Liver (tissue), 9 donors: ENCODE data around the gene MAP7D1. TPM values are rescaled to one million over a fixed set of nuclear protein-coding genes. Genes with fewer than 3 reads are reported as not detected.

Source experiments
- DNase-seq: peaks from one replicate; pipeline ENCODE4 v3.0.0-alpha.2; 2017; ENCODE audit warnings: low spot score
- H3K27ac ChIP-seq, 2 donors: one replicate each; pipeline ENCODE4 v1.7.0; 2013; ENCODE audit warnings: inconsistent platforms in 2 of 2, low read length in 2 of 2, control low read depth in 1 of 2, low read depth in 1 of 2, mild to moderate bottlenecking in 1 of 2
- H3K27me3 ChIP-seq, 4 donors: one replicate each; pipeline versions ENCODE4 v1.6.1 to v1.7.0; 2013; ENCODE audit warnings: low read length in 3 of 4, inconsistent platforms in 1 of 4, mild to moderate bottlenecking in 1 of 4, moderate library complexity in 1 of 4; ENCODE audit not compliant: control insufficient read depth in 4 of 4, insufficient read depth in 4 of 4
- H3K36me3 ChIP-seq, 4 donors: one replicate each; pipeline versions ENCODE4 v1.6.1 to v1.7.0; 2013; ENCODE audit warnings: low read length in 3 of 4, mild to moderate bottlenecking in 3 of 4, low read depth in 1 of 4, moderate library complexity in 1 of 4; ENCODE audit not compliant: control insufficient read depth in 4 of 4, insufficient read depth in 3 of 4
- H3K4me1 ChIP-seq, 4 donors: one replicate each; pipeline versions ENCODE4 v1.6.1 to v1.7.0; 2013; ENCODE audit warnings: low read length in 3 of 4, mild to moderate bottlenecking in 3 of 4, moderate library complexity in 1 of 4; ENCODE audit not compliant: control insufficient read depth in 4 of 4, insufficient read depth in 4 of 4
- H3K4me3 ChIP-seq, 3 donors: one replicate each; pipeline versions ENCODE4 v1.6.1 to v1.7.0; 2013; ENCODE audit warnings: low read length in 3 of 3, control low read depth in 1 of 3, low read depth in 1 of 3, mild to moderate bottlenecking in 1 of 3
- H3K9ac ChIP-seq, 2 donors: one replicate each; pipeline ENCODE4 v1.7.0; 2013; ENCODE audit warnings: low read length in 2 of 2, mild to moderate bottlenecking in 2 of 2, moderate library complexity in 2 of 2, control low read depth in 1 of 2, low read depth in 1 of 2
- H3K9me3 ChIP-seq, 4 donors: one replicate each; pipeline versions ENCODE4 v1.6.1 to v1.7.0; 2013; ENCODE audit warnings: low read length in 3 of 4; ENCODE audit not compliant: control insufficient read depth in 4 of 4
- ATF3 ChIP-seq: IDR thresholded peaks from 2 replicates; pipeline ENCODE4 v1.6.1; 2016; ENCODE audit warnings: antibody characterized with exemption
- CTCF ChIP-seq: fragments of 150-350 bp; IDR thresholded peaks from 2 replicates; pipeline ENCODE4 v1.5.1; 2017; ENCODE audit warnings: improper control_type of control experiment, low read depth, low read length; ENCODE audit not compliant: missing input control
- EGR1 ChIP-seq, 2 donors: IDR thresholded peaks; 2 replicates each; pipeline ENCODE4 v1.6.1; 2016 to 2018; ENCODE audit warnings: antibody characterized with exemption in 2 of 2, low read depth in 2 of 2
- FOXA1 ChIP-seq: IDR thresholded peaks from 2 replicates; pipeline ENCODE4 v1.6.1; 2016; ENCODE audit warnings: antibody characterized with exemption
- FOXA2 ChIP-seq: IDR thresholded peaks from 2 replicates; pipeline ENCODE4 v1.6.1; 2016; ENCODE audit warnings: antibody characterized with exemption
- HNF4G ChIP-seq: IDR thresholded peaks from 2 replicates; pipeline ENCODE4 v1.6.1; 2016; ENCODE audit warnings: antibody characterized with exemption
- JUND ChIP-seq, 2 donors: IDR thresholded peaks; 2 replicates each; pipeline ENCODE4 v1.6.1; 2016; ENCODE audit warnings: antibody characterized with exemption in 2 of 2
- NR2F2 ChIP-seq: IDR thresholded peaks from 2 replicates; pipeline ENCODE4 v1.6.1; 2016; ENCODE audit warnings: antibody characterized with exemption
- RXRA ChIP-seq, 2 donors: IDR thresholded peaks; 2 replicates each; pipeline ENCODE4 v1.6.1; 2017 to 2018; ENCODE audit warnings: antibody characterized with exemption in 2 of 2, mild to moderate bottlenecking in 1 of 2
- SP1 ChIP-seq: IDR thresholded peaks from 2 replicates; pipeline ENCODE4 v1.6.1; 2018; ENCODE audit warnings: antibody characterized with exemption, mild to moderate bottlenecking
- TAF1 ChIP-seq: conservative IDR thresholded peaks from 2 replicates; pipeline ENCODE4 v1.6.1; 2016; ENCODE audit warnings: antibody characterized with exemption, mild to moderate bottlenecking
- YY1 ChIP-seq: IDR thresholded peaks from 2 replicates; pipeline ENCODE4 v1.6.1; 2016; ENCODE audit warnings: antibody characterized with exemption, mild to moderate bottlenecking
- ZBTB33 ChIP-seq: IDR thresholded peaks from 2 replicates; pipeline ENCODE4 v1.6.1; 2016; ENCODE audit warnings: antibody characterized with exemption
- whole genome bisulfite sequencing: extraction: QIAGEN DNeasy Blood & Tissue Kit; methylation state at CpG from one replicate; pipeline ENCODE4 v1.1.7; 2013; 5-methylcytosine and 5-hydroxymethylcytosine counted together
- polyA plus RNA-seq, 2 donors: library from polyadenylated mRNA; stranded (reverse) in 1 of 2; unstranded in 1 of 2; fragments of 200-250 nt in 1 of 2; fragments of >200 nt in 1 of 2; fragmentation: Nextera tagmentation in 1 of 2; extraction: Ambion mirVana in 1 of 2; gene quantifications; one replicate each; pipeline versions ENCODE4 v1.2.1 to v1.2.3, GENCODE V29; 2013 to 2015
- total RNA-seq, 2 donors: library from RNA; depleted of rRNA; stranded (reverse); fragments of >200 nt; gene quantifications; one replicate each; pipeline ENCODE4 v1.2.3, GENCODE V29; 2014
- TF ChIP-seq, protein P1 (sequence below): IDR thresholded peaks from 2 replicates; pipeline ENCODE4 v1.6.1; 2016; ENCODE audit warnings: antibody characterized with exemption, mild to moderate bottlenecking
- donor health status: healthy.
- donor health status: healthy.
- donor health status: healthy.
- donor health status: healthy.
- donor health status: healthy.

MAP7D1 gene
- total and polyA plus RNA-seq, 4 donors, result 5.6 to 15.1 (median 12.9) TPM

DNA sequence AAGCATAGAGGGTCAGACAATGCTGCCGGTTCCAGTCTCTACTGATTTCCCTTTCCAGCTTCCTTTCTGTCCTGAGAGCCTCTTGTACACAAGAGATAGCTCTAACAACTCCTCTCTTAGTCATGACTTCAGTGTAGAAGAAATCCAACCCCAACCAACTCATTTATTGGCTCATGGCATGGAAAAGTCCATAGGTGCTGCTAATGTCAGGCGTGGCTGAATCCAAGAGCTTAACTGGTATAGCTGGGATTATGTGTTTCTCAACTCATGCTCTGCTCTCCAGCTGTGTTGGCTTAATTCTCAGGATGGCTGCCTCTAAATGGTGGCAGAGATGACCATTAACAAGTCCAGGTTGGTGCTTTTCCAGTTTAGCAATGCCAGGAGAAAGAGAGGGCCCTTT lies 55.9 kb downstream of the MAP7D1 start:
- Histone ChIP-seq H3K4me1 (peaks cover 0 to 7% (median 5%) of the 10 kb centered on the region in 4 donors), H3K27me3 (no peaks in the 10 kb centered on the region), H3K4me3 (no peak overlapping the region), H3K9me3 (no peaks in the 10 kb centered on the region), H3K27ac (no peak overlapping the region), H3K36me3 (no peaks in the 10 kb centered on the region), H3K9ac (no peak overlapping the region)
- 91% methylated on average over 2 of the region's 2 CpGs for WGBS
- no peak for DNase-seq
- TF ChIP-seq JUND (IDR thresholded peaks at IDR 0.05) (no peak), RXRA (IDR thresholded peaks at IDR 0.05) (no peak), SP1 (no peak), YY1 (no peak), CTCF (no peak)

DNA sequence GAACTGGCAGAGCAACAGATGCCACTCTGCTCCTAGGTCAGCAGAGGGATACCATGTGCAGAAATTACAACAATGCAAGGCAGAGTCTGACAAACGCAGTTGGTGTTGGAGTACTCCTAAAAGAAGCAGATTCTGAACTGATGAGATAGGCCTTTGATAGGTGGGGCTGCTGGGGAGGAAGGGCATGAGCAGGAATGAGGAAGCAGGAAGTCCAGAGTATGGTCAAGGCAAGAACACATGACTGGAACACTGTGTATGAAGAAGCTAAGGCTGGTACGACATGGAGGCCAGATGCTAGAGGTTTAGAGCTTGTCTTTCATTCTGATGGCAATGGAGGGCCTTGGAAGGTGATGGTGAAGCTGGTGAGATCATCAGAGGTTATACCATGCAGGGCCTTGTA lies 56.8 kb downstream of the MAP7D1 start:
- DNase-seq, result no peak

More for the DNA sequence above, 56.8 kb downstream of the MAP7D1 start:
- Histone ChIP-seq H3K9me3 (no peaks in the 10 kb centered on the region), H3K9ac (no peak overlapping the region), H3K4me1 (no peaks in the 10 kb centered on the region), H3K4me3 (no peak overlapping the region), H3K36me3 (no peaks in the 10 kb centered on the region), H3K27me3 (no peaks in the 10 kb centered on the region), H3K27ac (no peak overlapping the region)
- WGBS, result 82% methylated on average over 2 of the region's 2 CpGs
- TF ChIP-seq EGR1 (IDR thresholded peaks at IDR 0.05; ENCODE audit: low read depth in 2 of 2), result no peak
- no peak for TF ChIP-seq NR2F2
- TF ChIP-seq TAF1, result no peak
- no peak for TF ChIP-seq ZBTB33
- TF ChIP-seq ATF3, result no peak
- no peak for TF ChIP-seq CTCF
- TF ChIP-seq HNF4G, result no peak
- TF ChIP-seq, protein P1, sequence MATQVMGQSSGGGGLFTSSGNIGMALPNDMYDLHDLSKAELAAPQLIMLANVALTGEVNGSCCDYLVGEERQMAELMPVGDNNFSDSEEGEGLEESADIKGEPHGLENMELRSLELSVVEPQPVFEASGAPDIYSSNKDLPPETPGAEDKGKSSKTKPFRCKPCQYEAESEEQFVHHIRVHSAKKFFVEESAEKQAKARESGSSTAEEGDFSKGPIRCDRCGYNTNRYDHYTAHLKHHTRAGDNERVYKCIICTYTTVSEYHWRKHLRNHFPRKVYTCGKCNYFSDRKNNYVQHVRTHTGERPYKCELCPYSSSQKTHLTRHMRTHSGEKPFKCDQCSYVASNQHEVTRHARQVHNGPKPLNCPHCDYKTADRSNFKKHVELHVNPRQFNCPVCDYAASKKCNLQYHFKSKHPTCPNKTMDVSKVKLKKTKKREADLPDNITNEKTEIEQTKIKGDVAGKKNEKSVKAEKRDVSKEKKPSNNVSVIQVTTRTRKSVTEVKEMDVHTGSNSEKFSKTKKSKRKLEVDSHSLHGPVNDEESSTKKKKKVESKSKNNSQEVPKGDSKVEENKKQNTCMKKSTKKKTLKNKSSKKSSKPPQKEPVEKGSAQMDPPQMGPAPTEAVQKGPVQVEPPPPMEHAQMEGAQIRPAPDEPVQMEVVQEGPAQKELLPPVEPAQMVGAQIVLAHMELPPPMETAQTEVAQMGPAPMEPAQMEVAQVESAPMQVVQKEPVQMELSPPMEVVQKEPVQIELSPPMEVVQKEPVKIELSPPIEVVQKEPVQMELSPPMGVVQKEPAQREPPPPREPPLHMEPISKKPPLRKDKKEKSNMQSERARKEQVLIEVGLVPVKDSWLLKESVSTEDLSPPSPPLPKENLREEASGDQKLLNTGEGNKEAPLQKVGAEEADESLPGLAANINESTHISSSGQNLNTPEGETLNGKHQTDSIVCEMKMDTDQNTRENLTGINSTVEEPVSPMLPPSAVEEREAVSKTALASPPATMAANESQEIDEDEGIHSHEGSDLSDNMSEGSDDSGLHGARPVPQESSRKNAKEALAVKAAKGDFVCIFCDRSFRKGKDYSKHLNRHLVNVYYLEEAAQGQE, result no peak
- TF ChIP-seq FOXA1, result no peak
- TF ChIP-seq FOXA2, result no peak
